HG03378 (cell line): ENCODE results near the gene KNDC1.

Experiments used
- ATAC-seq: cut with Tn5 transposase; IDR thresholded peaks from one replicate; pipeline ENCODE4 v1.9.1; 2021; ENCODE audit warnings: mild to moderate bottlenecking, moderate library complexity; ENCODE audit not compliant: unreplicated experiment

The KNDC1 gene

GRCh38 chr10:133270773-133271297 lies 110.8 kb downstream of the KNDC1 start:
- no peak for ATAC-seq

- ATAC-seq: no peak
These were observed 111.7 kb downstream of the KNDC1 start for GRCh38 chr10:133271521-133272300.

- no peak for ATAC-seq
These were observed 112.4 kb downstream of the KNDC1 start for GRCh38 chr10:133272301-133272963.

- no peak for ATAC-seq
These were observed 113.0 kb downstream of the KNDC1 start for GRCh38 chr10:133272964-133273420.

GRCh38 chr10:133273534-133274143 lies 113.6 kb downstream of the KNDC1 start:
- ATAC-seq: no peak

- ATAC-seq: peak; percentile 49
These were observed 115.0 kb downstream of the KNDC1 start for GRCh38 chr10:133274751-133275683.

GRCh38 chr10:133275684-133276092 lies 115.7 kb downstream of the KNDC1 start:
- peak; percentile 38 for ATAC-seq
